ENCODE results near the gene MLKL.
"Not testable (repeated sequence)": the region's sequence is repeated elsewhere in the genome, so short reads cannot be mapped to it uniquely, and the experiment has no call there.

Gene MLKL

GRCh38 chr16:74700116-74700437 lies 585 bp downstream of the MLKL start:
- DNase-seq (ENCODE audit: low read depth, low spot score), result no peak

- DNase-seq (ENCODE audit: low read depth, low spot score), result no peak
These were observed 996 bp downstream of the MLKL start for GRCh38 chr16:74699666-74700065.

- DNase-seq (ENCODE audit: low read depth, low spot score), result no peak
These were observed 2.4 kb downstream of the MLKL start for GRCh38 chr16:74698222-74698621.

- DNase-seq (ENCODE audit: low read depth, low spot score), result peak; percentile 90
These were observed 4.9 kb downstream of the MLKL start for GRCh38 chr16:74695450-74696422.

GRCh38 chr16:74691093-74691855 lies 9.4 kb downstream of the MLKL start:
- peak; percentile 34 for DNase-seq (ENCODE audit: low read depth, low spot score)

GRCh38 chr16:74682556-74682955 lies 18.1 kb downstream of the MLKL start:
- no peak for DNase-seq (ENCODE audit: low read depth, low spot score)

GRCh38 chr16:74680681-74681080 lies 20.0 kb downstream of the MLKL start:
- DNase-seq (ENCODE audit: low read depth, low spot score), result no peak

- no peak for DNase-seq (ENCODE audit: low read depth, low spot score)
These were observed 20.7 kb downstream of the MLKL start for GRCh38 chr16:74679983-74680382.

GRCh38 chr16:74677868-74678267 lies 22.8 kb downstream of the MLKL start:
- no peak for DNase-seq (ENCODE audit: low read depth, low spot score)

- DNase-seq (ENCODE audit: low read depth, low spot score), result no peak
These were observed 26.8 kb downstream of the MLKL start for GRCh38 chr16:74673876-74674275.

- not testable (repeated sequence) for DNase-seq (ENCODE audit: low read depth, low spot score)
These were observed 31.8 kb downstream of the MLKL start for GRCh38 chr16:74668877-74669276.

GRCh38 chr16:74667255-74667700 lies 33.4 kb downstream of the MLKL start:
- DNase-seq (ENCODE audit: low read depth, low spot score), result peak; percentile 55

- peak; percentile 99 for DNase-seq (ENCODE audit: low read depth, low spot score)
These were observed 34.0 kb downstream of the MLKL start, which contains the start of gene RFWD3 for GRCh38 chr16:74666425-74667254. Gene RFWD3 (minus strand): TSS chr16:74666877. CDS start chr16:74661449, 5,428 bp downstream.

- DNase-seq (ENCODE audit: low read depth, low spot score), result no peak
These were observed 34.6 kb downstream of the MLKL start for GRCh38 chr16:74666010-74666421.

- DNase-seq (ENCODE audit: low read depth, low spot score), result no peak
These were observed 39.6 kb downstream of the MLKL start for GRCh38 chr16:74661064-74661463.

GRCh38 chr16:74660383-74660782 lies 40.3 kb downstream of the MLKL start:
- DNase-seq (ENCODE audit: low read depth, low spot score), result no peak

GRCh38 chr16:74659041-74659440 lies 41.6 kb downstream of the MLKL start:
- no peak for DNase-seq (ENCODE audit: low read depth, low spot score)

- DNase-seq (ENCODE audit: low read depth, low spot score), result no peak
These were observed 42.6 kb downstream of the MLKL start for GRCh38 chr16:74657870-74658642.

- DNase-seq (ENCODE audit: low read depth, low spot score), result no peak
These were observed 46.1 kb downstream of the MLKL start for GRCh38 chr16:74654536-74655050.

- not testable (repeated sequence) for DNase-seq (ENCODE audit: low read depth, low spot score)
These were observed 47.8 kb downstream of the MLKL start for GRCh38 chr16:74652883-74653282.

- DNase-seq (ENCODE audit: low read depth, low spot score), result no peak
These were observed 48.4 kb downstream of the MLKL start for GRCh38 chr16:74652249-74652648.

Measured in astrocyte of the hippocampus (primary cell).